Stimulated activated CD4-positive, alpha-beta T cell treated with anti-CD3 and anti-CD28 coated beads, TNF-alpha, amount 100 ng/mL, for 48 hours (primary cell): ENCODE results near the gene SLC16A10.
"Not testable (repeated sequence)": the region's sequence is repeated elsewhere in the genome, so short reads cannot be mapped to it uniquely, and the experiment has no call there.

ENCODE experiments used
- DNase-seq, 3 donors: peaks; one replicate each; pipeline ENCODE4 v3.0.0-alpha.2; 2020; ENCODE audit warnings: low read depth in 3 of 3

Gene SLC16A10

DNA sequence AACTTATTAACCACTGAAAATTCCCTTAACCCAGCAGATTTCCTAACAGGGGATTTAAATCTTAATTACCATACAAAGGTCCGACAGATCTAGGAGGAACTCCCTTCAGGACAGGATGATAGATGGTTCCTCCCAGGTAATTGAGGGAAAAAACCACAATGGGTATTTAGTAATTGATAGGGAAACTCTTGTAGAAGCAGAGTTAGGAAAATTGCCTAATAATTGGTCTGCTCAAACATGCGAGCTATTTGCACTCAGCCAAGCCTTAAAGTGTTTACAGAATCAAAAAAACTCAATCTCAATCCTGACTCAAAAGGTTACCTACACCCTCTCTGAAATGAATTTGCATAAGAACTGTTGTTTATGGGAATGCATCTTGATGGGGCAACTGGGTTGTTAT, 45.4 kb downstream of the SLC16A10 start:
- DNase-seq = not testable (repeated sequence)

DNA sequence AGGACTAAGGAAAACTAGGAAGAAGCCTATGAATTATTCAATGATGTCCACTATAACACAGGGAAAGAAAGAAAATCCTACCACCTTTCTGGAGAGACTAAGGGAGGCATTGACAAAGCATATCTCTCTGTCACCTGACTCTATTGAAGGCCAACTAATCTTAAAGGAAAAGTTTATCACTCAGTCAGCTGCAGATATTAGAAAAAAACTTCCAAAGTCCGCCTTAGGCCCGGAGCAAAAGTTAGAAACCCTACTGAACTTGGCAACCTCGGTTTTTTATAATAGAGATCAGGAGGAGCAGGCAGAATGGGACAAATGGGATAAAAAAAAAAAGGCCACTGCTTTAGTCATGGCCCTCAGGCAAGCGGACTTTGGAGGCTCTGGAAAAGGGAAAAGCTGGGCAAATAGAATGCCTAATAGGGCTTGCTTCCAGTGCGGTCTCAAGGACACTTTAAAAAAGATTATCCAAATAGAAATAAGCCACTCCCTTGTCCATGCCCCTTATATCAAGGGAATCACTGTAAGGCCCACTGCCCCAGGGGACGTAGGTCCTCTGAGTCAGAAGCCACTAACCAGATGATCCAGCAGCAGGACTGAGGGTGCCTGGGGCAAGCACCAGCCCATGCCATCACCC, 47.0 kb downstream of the SLC16A10 start:
- DNase-seq = not testable (repeated sequence)

GRCh38 chr6:111137489-111138093, 50.3 kb downstream of the SLC16A10 start:
- not testable (repeated sequence) for DNase-seq

- no peak for DNase-seq
Observed at GRCh38 chr6:111147440-111147839, 60.1 kb downstream of the SLC16A10 start.

DNA sequence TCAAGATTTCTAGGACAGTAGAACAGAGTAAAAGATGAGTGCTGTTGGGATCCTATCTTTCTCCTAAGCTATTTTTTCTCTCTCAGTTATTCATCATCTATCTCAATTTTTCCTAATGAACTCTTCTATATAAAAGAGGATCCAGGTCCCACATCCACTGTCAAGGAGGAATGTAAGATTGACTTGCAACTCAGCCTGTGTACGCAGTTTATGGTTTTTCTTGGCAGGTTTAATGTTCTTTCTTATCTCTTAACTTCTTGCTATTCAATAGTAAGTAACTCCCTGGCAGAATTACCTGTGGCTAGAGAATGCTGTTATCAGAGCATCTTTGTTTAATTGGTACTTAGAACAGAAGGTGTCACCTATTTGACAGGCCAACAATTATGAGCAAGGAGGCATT, 60.8 kb downstream of the SLC16A10 start:
- DNase-seq = no peak

GRCh38 chr6:111150577-111150976, 63.3 kb downstream of the SLC16A10 start:
- DNase-seq = no peak

DNA sequence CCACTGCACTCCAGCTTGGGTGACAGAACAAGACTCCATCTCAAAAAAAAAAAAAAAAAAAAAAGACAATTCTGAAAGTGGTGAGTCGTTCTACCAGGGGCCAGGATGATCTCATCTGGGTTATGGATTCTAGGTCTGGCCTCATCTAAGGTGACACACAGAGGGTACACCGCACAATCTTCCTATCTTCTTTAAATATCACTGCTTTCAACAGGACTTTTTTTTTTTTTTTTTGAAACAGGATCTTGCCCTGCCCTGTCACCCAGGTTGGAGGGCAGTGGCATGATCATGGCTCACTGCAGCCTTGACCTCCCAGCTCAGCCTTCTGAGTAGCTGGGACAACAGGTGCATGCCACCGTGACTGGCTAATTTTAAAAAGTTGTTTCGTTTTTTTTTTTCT, 67.7 kb downstream of the SLC16A10 start:
- peak in 1 of 3 donors; percentile 28 for DNase-seq

GRCh38 chr6:111157412-111157811, 70.1 kb downstream of the SLC16A10 start:
- DNase-seq = no peak

GRCh38 chr6:111159633-111160032, 72.3 kb downstream of the SLC16A10 start:
- no peak for DNase-seq

GRCh38 chr6:111161650-111162049, 74.3 kb downstream of the SLC16A10 start:
- no peak for DNase-seq

DNA sequence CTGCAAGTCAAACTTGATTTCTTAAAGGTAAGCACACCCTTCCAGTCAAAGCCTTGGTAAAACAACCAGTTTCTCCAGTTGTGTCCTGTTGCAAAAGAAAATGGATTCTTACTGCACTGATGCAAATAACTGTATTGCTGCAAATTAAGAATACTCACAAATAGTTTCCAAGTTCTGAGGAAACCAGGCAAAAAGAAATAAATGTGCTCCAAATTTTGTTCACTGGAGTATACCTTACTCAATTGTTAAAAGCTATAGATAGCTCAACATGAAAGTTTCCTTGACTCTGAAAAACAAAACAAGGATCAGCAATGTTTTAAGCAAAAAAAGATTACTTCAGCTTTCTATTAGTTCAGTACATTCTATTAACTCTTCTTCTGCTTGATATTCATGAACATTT, 75.2 kb downstream of the SLC16A10 start:
- DNase-seq = no peak

DNA sequence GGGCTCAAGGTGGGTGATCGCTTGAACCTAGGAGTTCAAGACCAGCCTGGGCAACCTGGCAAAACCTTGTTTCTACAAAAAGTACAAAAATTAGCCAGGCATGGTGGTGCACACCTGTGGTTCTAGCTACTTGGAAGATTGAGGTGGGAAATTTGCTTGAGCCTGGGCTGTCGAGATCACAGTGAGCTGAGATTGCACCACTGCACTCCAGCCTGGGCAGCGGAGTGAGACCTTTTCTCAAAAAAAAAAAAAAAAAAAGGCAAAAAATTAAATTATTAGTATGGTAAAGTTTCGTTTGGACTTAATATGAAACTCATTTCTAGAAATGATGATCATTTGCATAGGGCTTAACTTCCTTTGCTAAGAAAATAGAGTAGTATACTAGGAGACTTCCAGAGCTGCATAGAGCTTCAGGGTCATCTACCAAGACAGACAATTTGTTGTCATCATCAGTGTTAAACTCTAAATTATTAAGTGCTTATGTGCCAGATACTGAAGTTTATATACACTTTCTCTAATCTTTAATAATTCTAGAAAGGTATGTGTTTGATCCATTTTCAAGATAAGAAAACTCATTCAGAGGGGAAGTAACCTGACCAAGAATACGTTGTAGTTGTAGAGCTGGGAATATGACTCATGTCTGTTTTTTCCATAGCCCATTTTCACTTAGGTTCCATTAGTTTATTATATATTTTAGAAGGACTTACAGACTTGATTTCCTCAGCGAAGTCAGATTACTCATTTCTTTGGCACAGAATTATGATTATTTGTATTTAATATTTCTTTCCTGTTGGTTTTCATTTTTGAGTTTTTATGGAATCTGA, 84.5 kb downstream of the SLC16A10 start:
- DNase-seq = no peak

DNA sequence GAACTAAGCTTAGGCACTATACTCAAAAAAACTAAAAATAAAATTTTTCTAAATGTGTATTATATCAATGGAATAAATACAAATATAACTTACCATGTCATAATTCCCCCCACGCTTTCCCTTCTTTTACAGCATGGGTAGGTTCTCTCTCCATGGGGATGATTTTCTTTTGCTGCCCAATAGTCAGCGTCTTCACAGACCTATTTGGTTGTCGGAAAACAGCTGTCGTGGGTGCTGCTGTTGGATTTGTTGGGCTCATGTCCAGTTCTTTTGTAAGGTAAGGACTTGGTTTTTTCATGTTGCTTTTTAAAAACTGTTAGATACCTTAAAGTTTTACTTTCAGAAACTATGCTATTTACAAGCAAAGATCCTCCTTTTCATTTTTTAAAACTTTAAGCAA, 85.3 kb downstream of the SLC16A10 start:
- no peak for DNase-seq

DNA sequence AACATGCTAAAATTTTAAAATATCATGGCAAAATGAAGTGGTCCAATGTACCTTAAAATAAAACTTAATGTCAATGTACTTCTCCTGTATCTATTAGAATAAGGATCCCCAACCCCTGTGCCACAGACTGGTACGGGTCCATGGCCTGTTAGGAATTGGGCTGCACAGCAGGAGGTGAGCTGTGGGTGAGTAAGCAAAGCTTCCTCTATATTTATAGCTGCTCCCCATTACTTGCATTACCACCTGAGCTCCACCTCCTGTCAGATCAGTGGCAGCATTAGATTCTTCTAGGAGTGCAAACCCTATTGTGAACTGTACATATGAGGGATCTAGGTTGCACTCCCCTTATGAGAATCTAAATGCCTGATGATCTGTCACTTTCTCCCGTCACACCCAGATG, 86.0 kb downstream of the SLC16A10 start:
- DNase-seq = no peak

DNA sequence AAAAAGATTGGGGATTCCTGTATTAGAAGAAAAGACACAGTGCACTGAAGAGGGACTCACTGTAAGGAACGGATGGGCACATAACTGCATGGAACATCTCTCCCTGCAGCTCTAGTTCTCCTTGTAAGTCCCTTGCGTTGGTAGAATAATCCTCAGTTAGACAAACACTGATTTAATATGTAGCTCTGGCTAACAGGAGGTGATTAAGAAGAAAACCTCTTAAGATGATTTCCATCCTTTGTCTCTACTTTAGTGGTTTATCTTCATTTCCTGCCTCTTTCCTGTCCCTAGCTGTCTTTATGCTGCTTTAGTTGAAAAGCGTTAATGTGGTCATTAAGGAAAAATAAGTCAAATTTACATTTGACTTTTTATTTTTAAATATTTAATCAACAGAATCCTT, 86.6 kb downstream of the SLC16A10 start:
- DNase-seq = no peak

- no peak for DNase-seq
Observed at GRCh38 chr6:111175109-111175508, 87.8 kb downstream of the SLC16A10 start.

DNA sequence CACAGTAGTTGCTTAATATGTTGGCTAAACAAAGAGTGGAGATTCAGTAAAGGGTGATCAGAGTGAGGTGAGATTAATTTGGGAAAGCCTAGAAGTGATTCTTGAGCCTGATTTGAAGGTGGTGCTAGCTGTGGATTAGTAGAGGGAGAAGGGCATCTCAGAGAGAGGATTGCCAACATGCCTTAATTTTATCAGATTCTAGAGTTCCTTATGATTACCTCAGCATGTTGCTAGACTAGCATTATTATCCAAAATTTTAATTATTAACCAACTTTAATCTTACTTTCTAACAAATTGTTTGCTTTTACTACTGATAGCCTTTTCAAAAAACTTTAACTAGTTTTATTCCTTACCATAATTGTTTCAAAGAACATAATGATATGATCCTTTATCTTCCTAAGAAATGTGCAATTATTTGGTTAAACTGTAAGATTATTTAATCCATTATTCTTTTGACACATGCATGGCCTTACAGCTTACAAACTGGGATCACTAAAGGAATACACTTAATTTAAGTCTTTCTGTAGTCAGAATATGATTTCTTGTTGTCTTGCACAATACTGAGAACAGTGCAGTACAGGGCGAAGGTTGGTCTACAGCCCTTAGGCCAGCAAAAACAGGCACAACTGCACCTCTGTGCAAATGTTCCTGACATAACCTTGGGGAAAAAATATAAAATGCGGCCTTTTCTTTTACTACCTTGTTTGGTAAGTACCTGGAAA, 88.9 kb downstream of the SLC16A10 start:
- DNase-seq = no peak

GRCh38 chr6:111176760-111177099, 89.4 kb downstream of the SLC16A10 start:
- DNase-seq = no peak

- no peak for DNase-seq
Observed at GRCh38 chr6:111177131-111177530, 89.8 kb downstream of the SLC16A10 start.

DNA sequence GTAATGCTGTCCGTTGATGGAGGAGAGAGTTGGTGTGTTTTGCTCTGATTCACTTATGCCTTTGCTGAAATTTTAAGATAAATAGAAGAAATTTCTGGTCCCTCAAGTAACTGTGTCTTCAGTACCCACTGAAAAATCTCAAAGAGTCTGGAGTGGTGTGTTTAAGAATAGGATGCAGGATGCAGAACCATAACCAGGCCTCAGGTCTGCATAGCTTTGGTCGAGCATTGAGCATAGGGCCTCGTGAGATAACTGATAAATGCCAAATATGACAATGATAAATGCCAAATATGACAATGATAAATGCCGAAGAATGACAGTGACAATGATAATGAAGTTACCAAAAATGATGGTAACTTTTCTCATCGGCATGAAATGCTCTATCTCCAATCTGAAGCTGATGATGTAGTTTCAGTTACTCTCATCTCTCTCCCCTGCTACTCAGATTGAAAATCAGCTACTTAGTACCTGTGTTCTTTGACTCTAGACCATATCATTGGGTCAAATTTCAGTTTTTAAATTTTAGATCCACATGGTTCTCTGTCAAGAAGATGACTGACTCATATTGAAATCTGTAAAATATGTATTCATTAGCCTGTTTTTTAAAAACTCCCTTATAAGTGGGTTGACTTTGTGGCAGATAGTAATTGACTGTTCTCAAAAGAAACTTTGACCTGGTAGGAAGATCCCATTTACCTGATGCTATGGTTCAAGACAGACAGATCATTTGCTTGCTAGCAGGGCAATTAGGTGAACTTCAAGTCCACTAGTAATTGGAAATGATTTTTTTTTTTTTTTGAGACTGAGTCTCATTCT, 96.6 kb downstream of the SLC16A10 start:
- DNase-seq = no peak

DNA sequence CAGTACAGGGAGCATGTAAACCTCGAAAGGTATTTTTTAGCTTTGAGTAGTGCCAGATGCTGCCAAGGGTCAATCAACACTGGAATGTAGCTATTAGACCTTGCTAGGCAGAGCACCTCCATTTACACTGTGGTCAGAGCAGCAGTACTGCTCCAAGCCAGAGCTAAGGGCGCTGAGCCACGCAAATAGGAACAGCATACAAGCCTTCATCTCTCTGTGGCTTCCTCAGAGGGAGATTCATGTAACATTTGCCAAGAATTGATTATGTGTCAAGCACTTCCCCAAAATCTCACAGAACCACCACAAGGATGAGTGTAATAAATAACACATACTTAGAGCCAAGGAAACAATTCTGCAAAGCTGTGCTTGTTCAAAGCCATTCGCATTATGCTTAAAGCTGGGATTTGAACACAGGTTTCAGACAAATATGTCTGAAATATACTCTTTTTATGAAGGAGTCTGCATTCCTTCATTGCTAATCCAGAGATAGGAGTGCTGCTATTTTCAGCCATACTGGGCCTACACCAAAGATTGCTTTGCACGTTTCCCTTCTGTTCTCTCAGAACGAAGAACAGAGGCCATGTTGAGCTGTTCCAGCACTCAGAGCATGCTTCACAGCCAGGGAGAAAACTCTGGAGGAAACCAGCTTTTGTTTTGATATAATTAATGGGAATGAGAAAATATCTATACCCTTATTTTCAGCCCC, 97.7 kb downstream of the SLC16A10 start:
- DNase-seq = no peak
